Retina (tissue), 1 donor: Measurements from ENCODE around the gene AMELX.
A peak's percentile ranks its signal among the peaks of the same experiment; 100 is the strongest.

Experiments
- DNase-seq: peaks from one replicate; pipeline ENCODE4 v3.0.0-alpha.2; 2016

AMELX gene

DNA sequence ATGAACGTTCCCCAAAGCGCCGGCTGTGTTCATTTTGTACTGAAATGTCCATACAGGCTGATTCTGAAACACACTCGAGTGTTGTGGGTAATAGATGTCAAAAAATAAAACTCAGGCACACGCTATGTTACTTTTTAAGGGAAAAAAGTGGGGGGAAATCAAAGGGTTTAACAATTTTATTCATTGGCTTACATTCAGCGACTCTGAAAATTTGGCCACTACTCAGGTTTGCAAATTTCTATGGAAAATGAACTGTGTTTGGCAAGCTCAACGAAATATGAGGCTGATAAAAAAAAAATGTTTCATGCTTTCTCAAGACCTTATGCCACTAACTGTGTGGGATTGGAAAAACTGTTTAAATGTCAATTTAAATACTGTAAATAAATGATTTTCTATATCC, 18.5 kb downstream of the AMELX start:
- DNase-seq = no peak

GRCh38 chrX:11319806-11320520, 26.8 kb downstream of the AMELX start:
- DNase-seq = peak; percentile 56

GRCh38 chrX:11321986-11322385, 28.8 kb downstream of the AMELX start:
- no peak for DNase-seq

DNA sequence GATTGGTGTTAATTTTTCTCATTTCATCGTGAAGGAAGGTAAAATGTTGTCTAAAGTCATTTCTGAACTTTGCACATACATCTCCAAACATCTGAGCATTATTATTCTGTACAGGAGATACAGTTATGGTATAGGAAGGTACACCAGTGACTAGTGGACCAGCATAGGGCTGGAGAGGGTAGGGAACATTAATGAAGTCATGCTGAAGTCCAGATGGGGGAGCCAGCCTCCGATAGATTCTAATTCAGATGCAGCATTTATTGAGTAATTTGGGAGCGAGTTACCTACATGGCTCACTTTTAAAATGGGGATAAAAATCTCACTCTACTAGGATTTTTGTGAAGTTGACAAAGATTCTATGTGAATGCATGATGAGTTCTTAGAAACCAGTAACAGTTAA, 34.9 kb downstream of the AMELX start:
- DNase-seq = no peak

- no peak for DNase-seq
Observed at GRCh38 chrX:11329021-11329420, 35.8 kb downstream of the AMELX start.

GRCh38 chrX:11331788-11332187, 38.6 kb downstream of the AMELX start:
- DNase-seq = no peak

- no peak for DNase-seq
Observed at GRCh38 chrX:11334165-11334564, 41.0 kb downstream of the AMELX start.

- no peak for DNase-seq
Observed at GRCh38 chrX:11336201-11336600, 43.0 kb downstream of the AMELX start.

DNA sequence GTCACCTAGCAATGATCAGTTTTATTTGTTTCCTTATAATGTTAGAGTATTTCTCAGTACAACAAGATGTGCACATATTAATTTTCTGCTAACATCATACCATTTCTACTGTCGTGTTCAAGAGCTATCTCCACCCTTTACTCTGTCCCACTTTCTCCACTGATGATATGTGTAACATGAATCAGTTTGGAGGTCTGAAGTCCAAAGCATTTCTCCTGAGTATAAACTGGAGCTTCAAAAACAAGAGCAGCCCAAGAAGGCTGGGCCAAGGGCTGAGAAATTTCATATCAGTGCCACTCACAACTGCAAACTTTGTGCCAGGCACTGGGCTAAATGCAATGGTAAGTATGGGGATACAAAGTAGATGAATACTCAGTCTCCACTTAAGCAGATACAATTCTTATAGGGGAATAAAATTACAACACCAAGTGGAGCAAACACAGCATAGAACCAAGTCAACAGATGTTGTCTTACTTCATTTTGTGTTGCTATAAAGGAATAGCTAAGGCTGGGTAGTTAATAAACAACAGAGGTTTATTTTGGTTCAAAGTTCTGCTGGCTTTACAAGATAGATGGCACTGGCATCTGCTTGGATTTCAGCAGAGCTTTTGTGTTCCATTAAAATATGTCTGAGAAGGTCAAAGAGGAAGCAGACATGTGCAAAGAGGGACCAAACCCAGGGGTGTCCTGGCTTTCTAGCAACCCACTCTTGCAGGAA, 44.2 kb downstream of the AMELX start:
- no peak for DNase-seq

DNA sequence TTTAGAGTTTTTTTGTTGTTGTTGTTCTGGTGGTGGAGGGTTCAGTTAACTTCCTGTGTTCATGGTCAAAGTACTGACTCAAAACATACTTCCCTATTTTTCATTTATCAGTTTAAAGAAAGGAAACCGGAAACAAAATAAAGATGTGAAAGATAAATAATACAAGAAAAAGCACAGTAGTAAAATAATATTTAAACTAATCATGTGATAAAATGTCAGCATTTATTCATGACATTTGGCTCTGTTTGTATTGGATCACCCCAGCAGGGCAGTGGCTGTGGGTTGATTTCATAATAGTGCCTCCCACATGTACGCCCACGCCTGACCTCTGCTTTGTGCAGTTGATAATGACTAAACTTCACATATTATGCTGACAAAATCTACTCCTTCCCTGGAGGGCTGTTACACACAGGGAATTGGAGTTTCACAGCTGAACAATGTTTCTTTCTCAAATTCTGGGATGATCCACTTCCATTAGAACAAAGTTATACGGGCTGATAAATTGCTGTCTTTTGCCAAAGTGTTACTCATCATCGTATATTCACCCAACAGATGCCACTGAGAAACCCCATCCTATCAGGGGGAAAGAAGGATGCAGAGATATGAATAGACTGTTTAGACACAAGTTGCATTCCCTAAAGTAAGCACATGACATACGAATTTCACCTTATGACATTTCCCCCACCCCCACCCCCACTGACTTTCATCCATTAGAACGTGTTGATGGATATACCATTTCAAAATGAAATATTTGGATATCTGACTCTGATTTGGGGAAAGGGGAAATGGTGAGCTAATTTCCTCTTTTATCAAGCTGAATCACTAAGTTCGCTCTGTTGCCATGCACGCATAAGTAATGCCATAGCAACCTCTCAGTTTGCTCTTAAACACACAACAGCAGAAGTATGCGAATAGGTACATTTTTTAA, 48.3 kb downstream of the AMELX start:
- DNase-seq = no peak

DNA sequence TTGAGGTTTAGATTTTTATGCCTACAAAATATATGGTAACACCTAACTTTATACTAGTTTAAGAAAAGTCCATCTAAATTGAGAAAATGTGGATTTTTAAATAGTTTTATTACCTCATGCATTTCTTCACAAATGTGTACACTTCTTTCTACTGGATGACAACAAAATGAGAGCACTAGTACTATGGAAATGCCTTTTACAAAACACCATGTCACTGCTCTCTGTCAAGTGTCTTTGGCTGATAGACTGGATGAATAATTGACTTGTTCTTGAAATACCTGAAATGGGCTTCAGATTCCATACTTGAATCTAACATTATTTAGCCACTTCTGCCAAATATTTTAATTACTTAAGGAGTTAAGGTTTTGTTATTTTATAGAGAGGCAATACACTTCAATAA, 49.5 kb downstream of the AMELX start:
- no peak for DNase-seq

DNA sequence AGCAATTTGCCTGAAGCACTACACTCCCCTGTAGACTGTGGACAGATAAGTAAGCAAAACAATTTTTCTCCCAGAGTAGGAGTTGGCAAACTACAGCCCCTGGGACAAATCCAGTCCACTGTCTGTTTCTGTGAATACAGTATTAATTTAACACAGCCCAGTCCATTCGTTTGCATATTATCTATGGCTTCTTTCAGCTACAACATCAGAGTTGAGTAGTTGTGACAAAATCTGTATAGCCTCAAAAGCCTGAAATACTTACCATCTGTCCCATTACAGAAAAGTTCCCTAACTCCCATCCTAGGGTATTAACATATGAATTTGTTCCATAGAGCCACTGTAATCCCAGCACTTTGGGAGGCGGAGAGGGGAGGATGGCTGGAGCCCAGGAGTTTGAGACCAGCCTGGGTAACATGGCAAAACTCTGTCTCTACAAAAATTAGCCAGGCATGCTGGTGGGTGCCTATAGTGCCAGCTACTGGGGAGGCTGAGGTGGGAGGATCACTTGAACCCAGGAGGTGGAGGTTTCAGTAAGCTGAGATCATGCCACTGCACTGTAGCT, 53.0 kb downstream of the AMELX start:
- DNase-seq = no peak

DNA sequence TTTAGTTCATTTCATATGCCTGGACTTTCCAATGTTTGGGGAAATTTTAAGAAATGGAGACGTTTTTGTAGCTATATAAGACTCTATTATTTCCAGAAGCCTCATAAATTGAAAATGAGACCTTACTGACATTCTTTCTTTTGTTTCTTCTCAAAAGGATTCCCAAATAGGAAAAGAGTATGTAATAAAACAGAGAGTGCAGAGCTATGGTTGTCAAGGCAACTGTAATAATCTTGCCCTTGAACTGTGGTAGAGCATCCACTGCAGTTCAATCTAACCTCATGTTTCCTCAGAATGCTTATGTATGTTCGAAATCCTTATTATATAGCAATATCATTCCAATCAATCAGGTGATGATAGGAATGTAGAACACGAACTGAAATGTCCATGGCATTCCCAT, 54.1 kb downstream of the AMELX start:
- no peak for DNase-seq

DNA sequence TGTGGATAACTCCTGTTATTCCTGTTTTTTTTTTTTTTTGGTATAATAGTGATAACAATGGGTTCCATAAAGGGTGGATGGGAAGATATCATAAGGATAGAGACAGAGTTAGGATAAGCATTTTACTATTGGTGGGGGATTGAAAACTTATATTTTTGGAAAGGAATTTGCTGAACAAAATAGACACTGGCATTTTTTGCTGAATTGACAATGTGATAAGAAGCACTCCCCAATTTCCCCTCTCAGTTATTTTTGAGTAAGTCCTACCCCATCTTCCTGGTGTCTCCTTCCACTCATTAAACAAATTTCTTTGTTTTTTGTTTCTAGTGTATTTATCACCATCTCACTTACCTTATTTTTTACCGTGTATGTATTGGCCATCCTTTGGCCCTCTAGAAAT, 55.8 kb downstream of the AMELX start:
- no peak for DNase-seq

DNA sequence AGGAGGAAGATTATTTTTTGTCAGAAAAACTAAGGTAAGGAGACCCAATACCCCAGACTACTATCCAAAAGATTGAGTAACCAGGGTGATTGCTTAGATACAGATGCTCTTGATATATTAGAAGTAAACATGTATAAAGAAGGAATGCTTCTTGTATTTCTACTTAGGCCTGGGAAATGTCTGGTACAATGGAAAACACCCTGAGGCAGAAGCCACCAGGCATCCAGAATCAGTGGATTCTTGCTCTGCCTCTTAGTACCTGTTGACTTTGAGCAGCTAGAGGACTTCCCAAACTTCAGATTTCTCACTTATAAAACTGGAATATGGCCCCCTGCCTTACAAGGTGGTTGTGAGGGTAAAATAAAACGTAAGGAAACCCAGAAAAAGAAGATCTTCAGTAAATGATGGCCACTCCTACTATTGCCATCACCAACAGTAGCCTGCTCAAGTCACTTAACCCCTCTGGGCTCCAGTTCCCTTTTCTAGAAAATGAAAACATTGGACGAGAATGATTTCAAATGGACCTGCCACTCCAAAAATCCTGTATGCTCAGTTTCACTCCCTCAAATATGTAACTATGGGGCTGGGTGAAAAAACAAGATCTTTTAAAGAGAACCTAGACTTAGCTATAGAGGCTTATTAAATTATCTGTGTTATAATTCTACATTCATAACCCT, 56.6 kb downstream of the AMELX start:
- DNase-seq = no peak
